Hepatocyte (in vitro differentiated cells): Measurements from ENCODE around the gene SERPINB6. TPM values are rescaled to one million over a fixed set of nuclear protein-coding genes. Genes with fewer than 3 reads are reported as not detected.

Experiments
- DNase-seq: peaks from one replicate; pipeline ENCODE4 v3.0.0-alpha.2; 2016; ENCODE audit warnings: low spot score
- H2AFZ ChIP-seq: fragments of 200-600 bp; sonication (generic); 2 replicates; pipeline ENCODE4 v1.6.0; 2016; ENCODE audit warnings: antibody characterized with exemption, mild to moderate bottlenecking
- H3K27ac ChIP-seq: fragments of 200-600 bp; sonication (generic); 2 replicates; pipeline ENCODE4 v1.5.1; 2016; ENCODE audit warnings: mild to moderate bottlenecking
- H3K27me3 ChIP-seq: fragments of 200-600 bp; sonication (generic); 2 replicates; pipeline ENCODE4 v1.6.1; 2016
- H3K36me3 ChIP-seq: fragments of 200-600 bp; sonication (generic); replicated peaks from 2 replicates; pipeline ENCODE4 v1.5.1; 2016; ENCODE audit warnings: low read depth; ENCODE audit not compliant: insufficient read depth
- H3K4me1 ChIP-seq: fragments of 200-600 bp; sonication (generic); 2 replicates; pipeline ENCODE4 v1.5.1; 2016; ENCODE audit warnings: mild to moderate bottlenecking, moderate library complexity; ENCODE audit not compliant: insufficient read depth
- H3K4me2 ChIP-seq: fragments of 200-600 bp; sonication (generic); 2 replicates; pipeline ENCODE4 v1.6.0; 2016
- H3K4me3 ChIP-seq: fragments of 200-600 bp; sonication (generic); 2 replicates; pipeline ENCODE4 v1.5.1; 2016; ENCODE audit warnings: mild to moderate bottlenecking
- H3K79me2 ChIP-seq: fragments of 200-600 bp; sonication (generic); 2 replicates; pipeline ENCODE4 v1.6.0; 2017; ENCODE audit warnings: mild to moderate bottlenecking
- H3K9me2 ChIP-seq: fragments of 200-600 bp; sonication (generic); replicated peaks from 2 replicates; pipeline ENCODE4 v1.6.0; 2017; ENCODE audit warnings: mild to moderate bottlenecking; ENCODE audit not compliant: insufficient read depth
- H3K9me3 ChIP-seq: fragments of 200-600 bp; sonication (generic); 2 replicates; pipeline ENCODE4 v1.5.1; 2016; ENCODE audit warnings: low read depth, mild to moderate bottlenecking
- H4K20me1 ChIP-seq: fragments of 200-600 bp; sonication (generic); 2 replicates; pipeline ENCODE4 v1.6.0; 2016; ENCODE audit warnings: mild to moderate bottlenecking; ENCODE audit not compliant: insufficient read depth, poor library complexity, severe bottlenecking
- CTCF ChIP-seq: fragments of 200-600 bp; sonication (generic); IDR thresholded peaks from 2 replicates; pipeline ENCODE4 v1.5.1; 2016; ENCODE audit warnings: antibody characterized with exemption, mild to moderate bottlenecking; ENCODE audit not compliant: poor library complexity
- EZH2 ChIP-seq: fragments of 200-600 bp; sonication (generic); IDR thresholded peaks from 2 replicates; pipeline ENCODE4 v1.6.1; 2016; ENCODE audit warnings: antibody characterized with exemption, mild to moderate bottlenecking, borderline replicate concordance
- EZH2phosphoT487 ChIP-seq: fragments of 200-600 bp; sonication (generic); IDR thresholded peaks from one replicate; pipeline ENCODE4 v1.6.1; 2018; ENCODE audit warnings: antibody characterized with exemption, mild to moderate bottlenecking, low read depth, moderate library complexity; ENCODE audit not compliant: unreplicated experiment, severe bottlenecking
- WGBS: methylation state at CpG from one replicate; pipeline ENCODE4 v1.1.6; 2016; ENCODE audit warnings: low lambda C conversion rate; ENCODE audit errors: missing lambda C conversion rate; 5-methylcytosine and 5-hydroxymethylcytosine counted together
- polyA plus RNA-seq: library from polyadenylated mRNA; unstranded; fragments of >200 nt; fragmentation: Nextera tagmentation; extraction: Ambion mirVana; gene quantifications from 2 replicates; pipeline ENCODE4 v1.2.1, GENCODE V29; 2016
- total RNA-seq: library from RNA; depleted of rRNA; stranded (reverse); fragments of >200 nt; gene quantifications from 2 replicates; pipeline ENCODE4 v1.2.3, GENCODE V29; 2014

Gene SERPINB6
- total and polyA plus RNA-seq, 2 experiments from 2014 or later, result 87.9 to 109 TPM

- Histone ChIP-seq H4K20me1 (no peaks in the 10 kb centered on the region), H3K79me2 (peaks cover 2% of the 10 kb centered on the region), H3K27ac (no peak overlapping the region), H3K4me1 (peaks cover 8% of the 10 kb centered on the region), H2AFZ (no peak overlapping the region), H3K4me2 (no peak overlapping the region), H3K9me2 (no peaks in the 10 kb centered on the region), H3K27me3 (no peaks in the 10 kb centered on the region), H3K9me3 (no peaks in the 10 kb centered on the region), H3K4me3 (no peak overlapping the region), H3K36me3 (no peaks in the 10 kb centered on the region)
- no peak for DNase-seq
- 94% methylated on average over 11 of the region's 11 CpGs for WGBS
- no peak for TF ChIP-seq CTCF
- TF ChIP-seq EZH2, result no peak
- TF ChIP-seq EZH2phosphoT487, result no peak
Observed at GRCh38 chr6:3001146-3001772, 29.9 kb upstream of the SERPINB6 start.

GRCh38 chr6:2999618-3000557 is 28.5 kb upstream of the SERPINB6 start, which contains the start of gene NQO2:
TSS of gene NQO2 (plus strand) at chr6:2999894. CDS start at chr6:3006553, 6,659 bp downstream.
- Histone ChIP-seq H3K9me3 (no peaks in the 10 kb centered on the region), H3K9me2 (no peaks in the 10 kb centered on the region), H3K4me3 (peak within 1 kb of the TSS; percentile 88), H3K36me3 (no peaks in the 10 kb centered on the region), H3K79me2 (peaks cover 2% of the 10 kb centered on the region), H3K27ac (peak within 1 kb of the TSS; percentile 95), H3K4me1 (peaks cover 8% of the 10 kb centered on the region), H4K20me1 (no peaks in the 10 kb centered on the region), H3K4me2 (peak within 1 kb of the TSS; percentile 88), H2AFZ (peak within 1 kb of the TSS; percentile 95), H3K27me3 (no peaks in the 10 kb centered on the region)
- WGBS, result 5% methylated on average over 46 of the region's 87 CpGs
- DNase-seq, result peak; percentile 96
- TF ChIP-seq EZH2 (no peak), EZH2phosphoT487 (no peak)

GRCh38 chr6:2998998-2999617 is 27.7 kb upstream of the SERPINB6 start:
- Histone ChIP-seq H3K9me2 (no peaks in the 10 kb centered on the region), H3K36me3 (no peaks in the 10 kb centered on the region), H3K27ac (peak overlapping the region; percentile 95), H3K4me3 (peak overlapping the region; percentile 50), H3K79me2 (peaks cover 2% of the 10 kb centered on the region), H3K4me1 (peaks cover 8% of the 10 kb centered on the region), H3K27me3 (no peaks in the 10 kb centered on the region), H2AFZ (peak overlapping the region; percentile 66), H3K4me2 (peak overlapping the region; percentile 88), H3K9me3 (no peaks in the 10 kb centered on the region), H4K20me1 (no peaks in the 10 kb centered on the region)
- TF ChIP-seq CTCF, result no peak
- no peak for TF ChIP-seq EZH2
- TF ChIP-seq EZH2phosphoT487, result no peak
- DNase-seq, result peak; percentile 90
- 2% methylated on average over 30 of the region's 30 CpGs for WGBS
